COR-L47 (cell line): Measurements from ENCODE around the gene TRIM39.

Experiments used
- DNase-seq: peaks from one replicate; lab custom pipeline; 2025; lab: John Stamatoyannopoulos, UW

Gene TRIM39

GRCh38 chr6:30326526-30327231 is at the start of gene TRIM39:
TRIM39 (plus strand) TSS chr6:30326927; CDS start chr6:30329318, 2,391 bp downstream.
- DNase-seq: peak; percentile 75

DNA sequence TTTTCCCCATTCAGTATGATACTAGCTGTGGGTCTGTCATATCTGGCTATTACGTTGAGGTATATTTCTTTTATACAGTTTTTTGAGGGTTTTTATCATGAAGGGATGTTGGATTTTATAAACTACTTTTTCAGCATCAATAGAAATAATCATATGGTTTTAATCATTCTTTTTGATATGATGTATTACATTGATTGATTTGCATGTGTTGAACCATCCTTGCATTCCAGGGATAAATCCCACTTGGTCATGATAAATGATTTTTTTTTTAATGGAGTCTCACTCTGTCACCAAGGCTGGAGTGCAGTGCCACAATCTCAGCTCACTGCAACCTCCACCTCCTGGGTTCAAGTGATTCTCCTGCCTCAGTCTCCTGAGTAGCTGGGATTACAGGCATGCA is 45.7 kb upstream of the TRIM39 start:
- DNase-seq: peak; percentile 2

- no peak for DNase-seq
Measured at GRCh38 chr6:30282522-30282921, 44.2 kb upstream of the TRIM39 start.

DNA sequence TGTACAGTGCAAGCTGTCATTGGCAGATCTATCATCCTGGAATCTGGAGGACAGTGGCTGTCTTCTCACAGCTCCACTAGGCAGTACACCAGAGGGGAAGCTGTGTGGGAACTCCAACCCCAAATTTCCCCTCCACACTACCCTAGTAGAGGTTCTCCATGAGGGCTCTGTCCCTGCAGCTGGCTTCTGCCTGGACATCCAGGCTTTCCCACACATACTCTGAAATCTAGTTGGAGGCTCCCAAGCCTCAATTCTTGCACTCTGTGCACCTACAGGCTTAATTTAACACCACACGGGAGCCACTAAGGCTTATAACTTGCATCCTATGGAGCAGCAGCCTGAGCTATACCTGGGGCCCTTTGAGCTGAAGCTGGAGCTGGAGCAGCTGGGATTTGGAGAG is 43.0 kb upstream of the TRIM39 start:
- no peak for DNase-seq

DNA sequence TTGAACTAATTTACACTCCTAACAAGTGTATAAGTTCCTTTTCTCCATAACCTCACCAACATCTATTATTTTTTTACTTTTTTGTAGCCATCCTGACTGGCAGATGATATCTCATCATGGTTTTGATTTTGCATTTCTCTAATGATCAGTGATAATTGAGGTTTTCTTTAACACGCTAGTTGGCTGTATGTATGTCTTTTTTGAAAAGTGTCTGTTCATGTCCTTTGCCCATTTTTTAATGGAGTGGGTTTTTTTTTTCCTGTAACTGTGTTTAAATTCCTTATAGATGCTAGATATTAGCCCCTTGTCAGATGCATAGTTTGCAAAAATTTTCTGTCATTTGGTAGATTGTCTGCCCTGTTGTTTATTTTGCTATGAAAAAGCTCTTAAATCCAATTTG is 39.6 kb upstream of the TRIM39 start:
- DNase-seq: no peak

DNA sequence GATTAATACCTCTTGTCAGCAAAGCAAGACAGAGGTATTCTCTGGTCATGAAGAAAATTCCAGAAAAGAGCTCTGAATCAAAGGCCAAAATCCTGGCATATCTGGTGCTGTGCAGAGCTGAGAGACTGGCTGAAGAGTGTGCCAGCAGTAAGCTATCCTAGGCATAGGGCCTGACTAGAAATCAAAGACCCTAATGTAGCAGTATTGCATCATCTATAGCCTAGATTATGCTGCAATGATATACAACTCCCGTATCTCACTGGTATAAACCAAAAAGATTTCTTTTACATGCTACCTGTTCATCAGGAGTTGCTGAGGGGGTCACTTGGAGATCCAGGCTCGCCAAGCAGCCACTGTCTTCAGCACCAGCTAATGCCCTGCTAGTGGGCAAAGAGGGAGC is 30.9 kb upstream of the TRIM39 start:
- DNase-seq: no peak

- no peak for DNase-seq
Measured at GRCh38 chr6:30304002-30304401, 22.7 kb upstream of the TRIM39 start.

DNA sequence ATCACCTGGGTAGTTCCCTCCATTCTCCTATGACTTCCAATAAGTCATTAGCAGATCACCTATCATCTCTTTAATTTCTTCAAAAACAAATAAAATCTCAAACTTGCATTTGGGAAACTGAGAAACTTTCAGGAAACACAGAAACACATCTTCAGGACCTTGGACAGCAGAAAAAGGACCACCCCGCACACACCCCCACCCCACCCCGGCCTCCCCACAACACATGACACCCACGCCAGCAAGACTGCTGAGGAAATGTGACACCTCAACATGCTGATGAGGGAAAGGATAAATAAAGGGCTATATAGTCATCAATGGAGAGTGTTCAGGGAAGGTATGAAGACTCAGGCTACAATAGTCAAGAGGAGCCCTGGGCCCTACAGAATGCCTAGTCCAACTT is 15.6 kb upstream of the TRIM39 start:
- DNase-seq: no peak

- DNase-seq: no peak
Measured at GRCh38 chr6:30311671-30312070, 15.1 kb upstream of the TRIM39 start.

GRCh38 chr6:30312266-30312665 is 14.5 kb upstream of the TRIM39 start:
- no peak for DNase-seq

GRCh38 chr6:30312676-30313321 is 13.9 kb upstream of the TRIM39 start:
- no peak for DNase-seq

- DNase-seq: no peak
Measured at GRCh38 chr6:30315156-30315555, 11.6 kb upstream of the TRIM39 start.

- no peak for DNase-seq
Measured at GRCh38 chr6:30317913-30318589, 8.7 kb upstream of the TRIM39 start.

DNA sequence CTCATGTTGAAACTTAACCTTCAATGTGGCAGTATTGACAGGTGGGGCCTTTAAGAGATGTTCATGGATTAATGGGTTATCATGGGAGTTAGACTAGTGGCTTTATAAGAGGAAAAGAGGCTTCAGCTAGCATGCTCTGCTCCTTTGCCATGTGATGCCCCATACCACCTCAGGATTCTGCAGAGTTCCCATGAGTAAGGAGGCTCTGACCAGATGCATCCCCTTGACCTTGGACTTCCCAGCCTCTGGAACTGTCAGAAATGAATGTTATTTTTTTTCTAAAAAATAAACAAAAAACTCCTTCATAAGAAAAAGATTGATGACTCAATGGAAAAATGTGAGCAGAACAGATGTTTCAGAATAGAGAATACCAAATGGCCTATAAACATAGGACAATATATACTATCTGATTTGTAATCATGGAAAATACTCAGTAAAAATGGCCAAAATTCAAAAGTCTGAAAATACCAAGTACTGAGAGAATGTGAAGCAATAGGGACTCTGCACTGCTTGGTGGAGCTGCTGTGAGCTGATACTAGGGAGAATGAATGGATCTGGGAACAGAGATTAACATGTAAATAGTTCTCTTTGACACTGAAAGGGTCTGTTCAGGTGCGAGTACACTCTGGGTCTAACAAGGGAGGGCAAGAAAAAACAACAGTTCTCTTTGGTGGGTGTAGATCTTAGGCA is 7.4 kb upstream of the TRIM39 start:
- no peak for DNase-seq

DNA sequence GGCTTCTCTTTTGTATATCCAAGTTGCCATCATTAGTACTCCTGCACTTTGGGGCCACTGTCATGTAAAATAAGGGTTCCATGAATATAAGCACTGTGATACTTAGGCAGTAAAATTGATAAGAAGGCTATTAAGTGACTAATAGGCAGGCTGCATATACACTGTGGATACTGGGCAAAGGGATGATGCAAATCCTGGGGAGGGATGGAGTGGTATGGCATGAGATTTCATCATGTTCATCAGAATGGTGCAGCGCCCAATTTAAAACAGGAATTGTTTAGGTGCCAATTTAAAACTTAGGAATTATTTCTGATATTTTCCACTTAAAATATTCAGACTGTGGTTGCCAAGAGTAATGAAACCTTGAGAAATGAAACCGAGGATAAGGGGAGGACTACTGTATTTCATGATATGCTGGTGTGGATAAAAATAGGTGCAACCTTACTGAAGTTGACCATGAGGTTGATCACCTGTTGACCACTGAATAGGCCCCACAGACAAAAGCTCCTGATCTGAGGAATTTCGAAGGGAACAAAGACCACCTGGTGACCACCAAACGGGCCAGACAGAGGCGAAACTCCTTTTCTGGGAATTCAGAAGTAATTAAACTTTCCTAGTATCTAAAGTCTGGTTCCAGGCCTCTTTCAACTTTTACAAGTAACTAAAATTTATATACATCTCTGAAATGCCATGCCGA is 4.9 kb upstream of the TRIM39 start:
- no peak for DNase-seq

- DNase-seq: no peak
Measured at GRCh38 chr6:30322527-30323501, 3.9 kb upstream of the TRIM39 start.

DNA sequence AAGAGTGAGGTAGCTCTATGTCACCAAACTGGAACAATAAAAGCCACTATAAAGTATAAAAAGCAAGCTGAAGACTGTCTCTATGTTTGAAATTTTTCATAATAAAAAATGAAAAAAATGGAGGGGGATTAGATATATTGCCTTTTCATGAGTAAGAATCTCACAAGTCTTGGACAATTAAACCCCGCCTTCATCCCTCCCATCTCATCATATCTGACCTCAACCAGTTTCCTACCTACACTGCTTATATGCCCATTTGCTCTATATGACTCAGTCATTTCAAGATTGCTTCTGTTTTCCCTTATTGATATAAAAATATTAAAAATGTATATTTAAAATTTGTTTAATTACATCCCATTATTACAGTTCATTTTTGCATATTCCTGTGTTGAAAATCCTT is 2.9 kb upstream of the TRIM39 start:
- DNase-seq: no peak

DNA sequence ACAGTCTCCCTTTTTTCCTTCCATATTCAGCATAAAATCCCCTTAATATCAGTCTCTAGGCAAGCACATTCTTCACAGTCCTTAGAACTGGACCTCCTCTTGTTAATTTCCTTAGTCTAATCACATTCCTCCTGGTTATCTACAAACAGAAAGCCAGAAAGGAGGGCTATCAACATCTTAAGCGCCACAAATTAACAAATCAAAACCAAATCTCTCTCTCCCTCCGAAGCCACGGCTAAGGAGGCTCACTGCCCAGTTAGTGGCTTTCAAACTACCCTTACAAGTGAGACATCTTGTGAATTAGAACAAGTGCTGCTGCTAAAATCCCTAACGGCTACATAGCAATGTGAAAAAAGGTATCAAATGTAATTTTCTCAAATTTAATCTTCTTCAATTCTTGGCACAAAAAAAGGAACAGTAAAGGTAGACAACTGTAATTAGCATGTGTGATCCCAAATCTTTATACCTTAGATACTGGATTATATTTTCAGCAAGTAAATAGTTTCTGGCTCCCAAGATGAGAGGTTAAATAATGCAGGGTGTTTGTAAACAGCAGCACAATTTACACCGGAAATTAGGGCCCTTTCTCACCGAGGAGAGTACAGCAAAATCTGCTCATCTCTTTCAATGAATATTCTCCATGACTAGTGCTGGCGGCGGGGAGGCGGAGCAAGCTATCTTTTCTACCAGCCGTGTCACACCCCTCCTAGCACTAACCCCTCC is 1.4 kb upstream of the TRIM39 start:
- DNase-seq: peak; percentile 61

- DNase-seq: peak; percentile 61
Measured at GRCh38 chr6:30325873-30326525, 728 bp upstream of the TRIM39 start.
